SK-N-SH (cell line): ENCODE results near the gene KLHL25. TPM values are rescaled to one million over a fixed set of nuclear protein-coding genes. Genes with fewer than 3 reads are reported as not detected.

Experiments used
- CTCF ChIA-PET: fragments of 300-600, 350-600 bp; formaldehyde crosslinking; extraction: SDS; loops from one replicate; lab custom pipeline; 2021; lab: Yijun Ruan, JAX
- POLR2A ChIA-PET: fragments of 350-600 bp; sonication (Branson Sonifier 250); formaldehyde crosslinking; extraction: SDS; loops from one replicate; lab custom pipeline; 2020; ENCODE audit warnings: antibody characterized with exemption, inconsistent platforms; lab: Yijun Ruan, JAX
- DNase-seq: peaks from one replicate; pipeline ENCODE4 v3.0.0; 2012
- H2AFZ ChIP-seq: fragments of 200-600 bp; sonication (generic); 2 replicates; pipeline ENCODE4 v1.8.1; 2016; ENCODE audit warnings: antibody characterized with exemption, mild to moderate bottlenecking, low read depth
- H3F3A ChIP-seq: fragments of 200-600 bp; sonication (generic); replicated peaks from 2 replicates; pipeline ENCODE3; 2016; ENCODE audit warnings: antibody characterized with exemption, mild to moderate bottlenecking; ENCODE audit not compliant: insufficient read depth
- H3K27ac ChIP-seq, 2 experiments: fragments of 200-500 bp in 1 of 2; fragments of 200-600 bp in 1 of 2; sonication (Bioruptor generic) in 1 of 2; sonication (generic), shearing (Covaris generic) in 1 of 2; 2 replicates each; pipeline versions ENCODE4 v1.5.1 to v1.6.1; 2014 to 2016; ENCODE audit warnings: low read depth in 2 of 2, inconsistent platforms in 1 of 2, low read length in 1 of 2, mild to moderate bottlenecking in 1 of 2, mixed read lengths in 1 of 2
- H3K27me3 ChIP-seq: fragments of 200-600 bp; sonication (generic), shearing (Covaris generic); 2 replicates; pipeline ENCODE4 v1.6.1; 2016; ENCODE audit warnings: mixed run types; ENCODE audit not compliant: insufficient read depth
- H3K36me3 ChIP-seq, 2 experiments: fragments of 200-500 bp in 1 of 2; fragments of 200-600 bp in 1 of 2; sonication (Bioruptor generic) in 1 of 2; sonication (generic) in 1 of 2; replicated peaks in 1 of 2; 2 replicates each; pipeline versions ENCODE3 to v1.5.1; 2014 to 2016; ENCODE audit warnings: low read length in 1 of 2, mild to moderate bottlenecking in 1 of 2; ENCODE audit not compliant: insufficient read depth in 2 of 2, control insufficient read depth in 1 of 2
- H3K4me1 ChIP-seq, 2 experiments: fragments of 200-500 bp in 1 of 2; fragments of 200-600 bp in 1 of 2; sonication (Bioruptor generic) in 1 of 2; sonication (generic), shearing (Covaris generic) in 1 of 2; 2 replicates each; pipeline versions ENCODE4 v1.5.1 to v1.6.1; 2014 to 2016; ENCODE audit warnings: low read depth in 1 of 2, low read length in 1 of 2, mixed run types in 1 of 2; ENCODE audit not compliant: insufficient read depth in 2 of 2, control insufficient read depth in 1 of 2
- H3K4me2 ChIP-seq: fragments of 200-600 bp; sonication (generic), shearing (Covaris generic); 2 replicates; pipeline ENCODE4 v1.6.1; 2017; ENCODE audit warnings: mixed run types
- H3K4me3 ChIP-seq, 2 experiments: fragments of 200-500 bp in 1 of 2; fragments of 200-600 bp in 1 of 2; sonication (Bioruptor generic) in 1 of 2; sonication (generic), shearing (Covaris generic) in 1 of 2; 2 replicates each; pipeline versions ENCODE4 v1.5.1 to v1.8.1; 2014 to 2016; ENCODE audit warnings: low read depth in 2 of 2, inconsistent platforms in 1 of 2, low read length in 1 of 2, mild to moderate bottlenecking in 1 of 2, mixed read lengths in 1 of 2, moderate library complexity in 1 of 2
- H3K79me2 ChIP-seq: fragments of 200-600 bp; sonication (generic); 2 replicates; pipeline ENCODE4 v1.8.1; 2017; ENCODE audit warnings: mild to moderate bottlenecking; ENCODE audit not compliant: insufficient read depth
- H3K9ac ChIP-seq: fragments of 200-600 bp; sonication (generic); 2 replicates; pipeline ENCODE4 v1.6.1; 2017; ENCODE audit warnings: mixed run types
- H3K9me2 ChIP-seq: fragments of 200-600 bp; sonication (generic); 2 replicates; pipeline ENCODE4 v1.6.1; 2017; ENCODE audit warnings: mixed run types
- H3K9me3 ChIP-seq: fragments of 200-600 bp; sonication (generic); 2 replicates; pipeline ENCODE4 v1.6.1; 2017; ENCODE audit warnings: mixed run types, mild to moderate bottlenecking, moderate library complexity
- H4K20me1 ChIP-seq: fragments of 200-600 bp; sonication (generic); 2 replicates; pipeline ENCODE4 v1.6.1; 2017; ENCODE audit warnings: mild to moderate bottlenecking, mixed run types; ENCODE audit not compliant: insufficient read depth
- CTCF ChIP-seq: fragments of 200-600 bp; sonication (generic); IDR thresholded peaks from 2 replicates; pipeline ENCODE4 v1.6.1; 2017; ENCODE audit warnings: antibody characterized with exemption, mild to moderate bottlenecking, moderate library complexity
- ELF1 ChIP-seq: IDR thresholded peaks from 2 replicates; pipeline ENCODE4 v1.4.0; 2012
- EP300 ChIP-seq, 2 experiments: IDR thresholded peaks; 2 replicates each; pipeline versions ENCODE4 v1.4.0 to v1.6.1; 2012; ENCODE audit warnings: borderline replicate concordance in 1 of 2, low read depth in 1 of 2, low read length in 1 of 2
- FOXJ3 ChIP-seq: sonication (generic); formaldehyde crosslinking; IDR thresholded peaks from 2 replicates; pipeline ENCODE4 v1.5.1; 2020; ENCODE audit warnings: mild to moderate bottlenecking, missing genetic modification reagents
- MEF2A ChIP-seq: IDR thresholded peaks from 2 replicates; pipeline ENCODE4 v1.4.0; 2012; ENCODE audit warnings: low read depth, borderline replicate concordance
- MXI1 ChIP-seq: IDR thresholded peaks from 2 replicates; pipeline ENCODE4 v1.6.1; 2012; ENCODE audit warnings: mild to moderate bottlenecking, low read depth, low read length, improper control_type of control experiment
- NRF1 ChIP-seq: IDR thresholded peaks from 2 replicates; pipeline ENCODE4 v1.6.1; 2012; ENCODE audit warnings: low read depth, mild to moderate bottlenecking, low read length
- REST ChIP-seq: IDR thresholded peaks from 2 replicates; pipeline ENCODE4 v1.6.1; 2012; ENCODE audit warnings: mild to moderate bottlenecking, low read depth, low read length, moderate library complexity
- RFX5 ChIP-seq: IDR thresholded peaks from 2 replicates; pipeline ENCODE4 v1.6.1; 2012; ENCODE audit warnings: mild to moderate bottlenecking, improper control_type of control experiment, low read length
- TAF1 ChIP-seq: IDR thresholded peaks from 2 replicates; pipeline ENCODE4 v1.6.1; 2012; ENCODE audit warnings: low read depth, mild to moderate bottlenecking, low read length, moderate library complexity, borderline replicate concordance
- USF1 ChIP-seq: IDR thresholded peaks from 2 replicates; pipeline ENCODE4 v1.4.0; 2012; ENCODE audit warnings: low read depth, borderline replicate concordance
- YY1 ChIP-seq: IDR thresholded peaks from 2 replicates; pipeline ENCODE4 v1.4.0; 2012; ENCODE audit warnings: low read depth, mild to moderate bottlenecking
- WGBS: methylation state at CpG from one replicate; pipeline ENCODE4 v1.1.6; 2017; ENCODE audit warnings: low lambda C conversion rate; 5-methylcytosine and 5-hydroxymethylcytosine counted together
- polyA plus RNA-seq, 3 experiments: library from polyadenylated mRNA; depleted of rRNA; stranded (reverse); fragments of >200 nt; gene quantifications; 2 replicates each; pipeline ENCODE4 v1.2.3, GENCODE V29; 2012

KLHL25 gene
- polyA plus RNA-seq, 1 of the 3 experiments (the other 2 are of a cell fraction): 4.5 TPM

DNA sequence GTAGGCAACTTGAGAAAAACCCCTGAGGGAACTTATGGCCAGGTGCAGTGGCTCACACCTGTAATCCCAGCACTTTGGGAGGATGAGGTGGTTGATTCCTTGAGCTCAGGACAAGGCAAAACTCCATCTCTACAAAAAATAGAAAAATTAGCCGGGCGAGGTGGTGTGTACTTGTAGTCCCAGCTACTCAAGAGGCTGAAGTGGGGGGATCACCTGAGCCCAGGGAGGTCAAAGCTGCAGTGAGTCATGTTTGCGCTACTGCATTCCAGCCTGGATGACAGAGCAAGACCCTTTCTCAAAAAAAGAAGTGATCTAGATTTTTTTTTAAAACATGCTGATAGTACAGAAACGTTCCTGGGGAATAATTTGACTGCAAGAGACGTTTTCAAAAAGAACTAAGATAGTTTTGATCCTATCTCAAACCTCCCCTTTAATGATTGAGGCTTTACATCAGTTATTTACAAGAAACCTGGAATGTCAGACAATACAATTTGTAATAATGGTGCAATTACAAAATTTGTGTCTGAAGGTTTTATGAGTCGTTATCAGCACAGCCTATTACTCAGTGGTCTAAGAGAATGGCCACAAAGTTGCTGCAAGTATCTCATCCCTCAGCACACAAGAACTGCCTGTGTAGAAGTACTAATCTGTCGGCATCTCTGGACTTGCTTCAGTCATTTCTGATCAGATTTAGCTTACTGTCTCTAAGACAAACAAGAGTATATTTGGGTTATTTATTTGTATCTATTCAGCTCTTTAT, 32.2 kb upstream of the KLHL25 start:
- Histone ChIP-seq H3K79me2 (no peaks in the 10 kb centered on the region), H3F3A (no peaks in the 10 kb centered on the region), H3K36me3 (no peaks in the 10 kb centered on the region), H4K20me1 (no peaks in the 10 kb centered on the region), H3K4me1 (peaks cover 0 to 20% of the 10 kb centered on the region in 2 experiments; a peak in 1 of 4 replicates), H3K9me3 (no peaks in the 10 kb centered on the region), H3K4me3 (no peak overlapping the region), H3K4me2 (no peak overlapping the region), H3K9ac (no peak overlapping the region), H3K27ac (no peak overlapping the region), H3K27me3 (no peaks in the 10 kb centered on the region), H3K9me2 (no peaks in the 10 kb centered on the region), H2AFZ (no peak overlapping the region)
- 63% methylated on average over 7 of the region's 7 CpGs for WGBS
- CTCF ChIA-PET: interaction anchor here (0.6 to 17.1 kb wide), 7 partner anchors 10 to 530 kb away, joined by 3 to 201 read pairs (median 4); no protein-coding TSS in a partner anchor
- POLR2A ChIA-PET: no interaction called here
- no peak for TF ChIP-seq MXI1
- TF ChIP-seq NRF1: no peak
- no peak for TF ChIP-seq USF1
- no peak for TF ChIP-seq ELF1
- no peak for TF ChIP-seq TAF1
- no peak for TF ChIP-seq FOXJ3
- TF ChIP-seq MEF2A: no peak
- TF ChIP-seq YY1: no peak
- TF ChIP-seq REST: no peak
- no peak for TF ChIP-seq CTCF
- TF ChIP-seq EP300 (IDR thresholded peaks at IDR 0.05; ENCODE audit: borderline replicate concordance in 1 of 2, low read depth in 1 of 2, low read length in 1 of 2): no peak
- TF ChIP-seq RFX5: no peak
- no peak for DNase-seq
